HG03354 (cell line): ENCODE data around the gene S100A5.
"Not testable (repeated sequence)": the region's sequence is repeated elsewhere in the genome, so short reads cannot be mapped to it uniquely, and the experiment has no call there.

Source experiments
- ATAC-seq: cut with Tn5 transposase; IDR thresholded peaks from one replicate; pipeline ENCODE4 v1.9.1; 2021; ENCODE audit warnings: mild to moderate bottlenecking; ENCODE audit not compliant: unreplicated experiment, poor library complexity, severe bottlenecking

S100A5 gene

GRCh38 chr1:153567621-153568366, 27.1 kb upstream of the S100A5 start:
- no peak for ATAC-seq

- no peak for ATAC-seq
Observed at GRCh38 chr1:153566414-153567371, 26.0 kb upstream of the S100A5 start.

- ATAC-seq, result peak; percentile 51
Observed at GRCh38 chr1:153565529-153566374, 25.0 kb upstream of the S100A5 start, which contains the start of gene S100A2. TSS of gene S100A2 (minus strand) at chr1:153565844. CDS start at chr1:153563877, 1,967 bp downstream.

GRCh38 chr1:153563991-153564390, 23.3 kb upstream of the S100A5 start:
- ATAC-seq, result no peak

- ATAC-seq, result no peak
Observed at GRCh38 chr1:153563483-153563901, 22.8 kb upstream of the S100A5 start.

- ATAC-seq, result not testable (repeated sequence)
Observed at GRCh38 chr1:153562021-153562420, 21.3 kb upstream of the S100A5 start.

- ATAC-seq, result no peak
Observed at GRCh38 chr1:153561466-153561985, 20.8 kb upstream of the S100A5 start.

GRCh38 chr1:153560771-153561465, 20.2 kb upstream of the S100A5 start:
- ATAC-seq, result no peak

GRCh38 chr1:153560241-153560640, 19.5 kb upstream of the S100A5 start:
- no peak for ATAC-seq

- ATAC-seq, result no peak
Observed at GRCh38 chr1:153557877-153558276, 17.1 kb upstream of the S100A5 start.

GRCh38 chr1:153556348-153556747, 15.6 kb upstream of the S100A5 start:
- ATAC-seq, result no peak

GRCh38 chr1:153553830-153554541, 13.3 kb upstream of the S100A5 start:
- ATAC-seq, result no peak

GRCh38 chr1:153553096-153553495, 12.4 kb upstream of the S100A5 start:
- no peak for ATAC-seq

- no peak for ATAC-seq
Observed at GRCh38 chr1:153552335-153552734, 11.6 kb upstream of the S100A5 start.

GRCh38 chr1:153550827-153551500, 10.2 kb upstream of the S100A5 start:
- ATAC-seq, result no peak

- ATAC-seq, result no peak
Observed at GRCh38 chr1:153550398-153550758, 9.6 kb upstream of the S100A5 start.

- no peak for ATAC-seq
Observed at GRCh38 chr1:153549741-153550397, 9.1 kb upstream of the S100A5 start.
